ENCODE data around the gene CHIT1.
A peak's percentile ranks its signal among the peaks of the same experiment; 100 is the strongest.

Gene CHIT1

GRCh38 chr1:203217139-203217655, 12.3 kb downstream of the CHIT1 start:
- no peaks in the 10 kb centered on the region for H3K9me3 Mint-ChIP-seq
- H3K27ac Mint-ChIP-seq, result no peak overlapping the region
- H3K4me1 Mint-ChIP-seq (ENCODE audit: low read depth), result peaks cover 35% of the 10 kb centered on the region
- peaks cover 40% of the 10 kb centered on the region for H3K27me3 Mint-ChIP-seq
- no peaks in the 10 kb centered on the region for H3K36me3 Mint-ChIP-seq (ENCODE audit: low read depth)
- intact Hi-C loops (cut with micrococcal nuclease), result loop anchor here (2.0 kb wide), 1 partner anchor 186 kb away; no protein-coding TSS in a partner anchor
- no peak overlapping the region for H3K4me3 Mint-ChIP-seq

DNA sequence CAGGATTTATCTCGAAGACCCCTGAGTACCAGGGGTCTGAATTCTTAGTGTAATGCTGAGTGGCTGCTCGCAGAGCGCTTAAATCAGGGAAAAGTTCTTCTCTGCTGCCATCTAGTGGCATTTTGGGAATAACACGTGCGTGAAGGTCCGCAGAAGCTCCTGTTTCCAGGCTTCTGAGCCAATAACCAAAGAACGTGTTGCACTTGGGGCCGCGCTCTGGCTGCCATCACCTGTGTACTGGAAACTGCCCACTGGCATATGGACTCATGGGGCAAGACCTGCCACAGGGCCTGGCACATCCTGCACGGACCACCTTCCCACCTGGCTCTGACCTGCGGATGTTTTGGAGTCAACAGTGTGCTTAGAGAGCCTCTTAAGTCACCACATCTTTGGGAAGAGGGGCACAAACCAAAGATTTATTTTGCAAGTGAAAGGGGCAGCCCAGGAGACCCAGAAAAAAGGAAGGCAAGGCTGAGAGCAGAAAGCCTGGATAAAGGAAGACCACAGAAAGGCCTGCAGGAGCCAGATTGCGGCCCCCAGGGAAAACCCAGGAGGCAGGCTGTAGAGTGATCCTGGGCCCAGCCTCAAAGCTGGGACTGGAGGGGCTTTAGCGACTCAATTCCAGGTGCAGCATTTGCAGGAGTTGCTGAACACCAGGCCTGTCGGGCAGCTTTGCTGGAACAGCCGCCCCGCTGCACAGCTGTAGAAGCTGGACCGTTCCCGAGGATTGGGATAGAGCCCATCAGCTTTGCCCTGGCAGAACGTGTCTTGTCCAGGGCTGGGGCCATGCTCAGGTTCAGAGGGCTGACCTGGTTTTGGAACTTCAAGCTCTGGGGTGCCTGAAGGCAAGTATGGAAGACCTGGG, 13.0 kb downstream of the CHIT1 start:
- intact Hi-C loops (cut with micrococcal nuclease), result loop anchor here (1.0 to 2.0 kb wide), 3 partner anchors 98 to 186 kb away; no protein-coding TSS in a partner anchor
- no peak overlapping the region for H3K27ac Mint-ChIP-seq

DNA sequence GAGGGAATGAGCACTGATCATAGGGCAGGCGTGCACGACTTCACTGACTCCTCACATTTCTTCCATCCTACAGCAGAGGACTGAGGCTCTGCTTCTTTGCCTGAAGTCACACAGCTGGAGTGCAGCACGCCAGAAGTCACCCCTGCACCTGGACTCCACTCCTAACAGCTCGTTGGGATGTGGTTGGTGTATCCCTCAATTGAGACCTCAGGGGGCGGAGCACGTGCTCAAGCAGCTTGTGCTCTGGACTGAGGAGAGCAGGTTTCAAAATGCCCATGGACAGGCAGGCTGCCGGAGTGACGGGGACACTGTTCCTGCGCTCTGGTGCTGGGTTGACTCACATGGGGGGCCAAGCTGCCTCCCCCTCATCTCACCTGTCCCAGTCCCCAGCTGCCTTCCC, 13.9 kb downstream of the CHIT1 start:
- peaks cover 35% of the 10 kb centered on the region for H3K4me1 Mint-ChIP-seq (ENCODE audit: low read depth)
- no peak overlapping the region for H3K4me3 Mint-ChIP-seq
- intact Hi-C loops (cut with micrococcal nuclease), result loop anchor here (2.0 kb wide), 1 partner anchor 43 kb away; no protein-coding TSS in a partner anchor

More for the DNA sequence above, 13.0 kb downstream of the CHIT1 start:
- Mint-ChIP-seq H3K4me3 (no peak overlapping the region), H3K27me3 (peaks cover 40% of the 10 kb centered on the region), H3K9me3 (no peaks in the 10 kb centered on the region), H3K36me3 (ENCODE audit: low read depth) (no peaks in the 10 kb centered on the region), H3K4me1 (ENCODE audit: low read depth) (peaks cover 35% of the 10 kb centered on the region)

DNA sequence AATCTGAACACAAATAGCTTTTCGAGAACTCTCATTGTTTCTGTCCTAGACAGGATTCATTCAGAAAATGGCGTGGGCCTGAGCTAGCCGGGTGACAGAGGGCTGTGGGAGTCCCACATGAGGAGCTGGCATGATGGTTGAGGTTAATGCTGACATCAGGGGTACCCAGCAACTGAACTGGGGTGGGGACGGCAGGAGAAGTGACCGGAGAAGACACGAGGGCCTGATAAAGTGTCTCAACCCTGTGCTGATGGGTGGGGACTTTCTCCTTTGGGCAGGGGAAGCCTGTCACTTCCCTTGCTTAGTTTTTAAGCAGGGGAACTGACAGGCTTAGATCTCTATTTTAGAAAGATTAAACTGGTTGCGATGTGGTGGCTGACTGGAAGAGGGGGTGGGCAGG, 14.6 kb downstream of the CHIT1 start:
- peaks cover 39% of the 10 kb centered on the region for H3K27me3 Mint-ChIP-seq
- intact Hi-C loops (cut with micrococcal nuclease), result loop anchor here (2.0 kb wide), 1 partner anchor 42 kb away; no protein-coding TSS in a partner anchor
- no peaks in the 10 kb centered on the region for H3K36me3 Mint-ChIP-seq (ENCODE audit: low read depth)
- H3K9me3 Mint-ChIP-seq, result no peaks in the 10 kb centered on the region
- H3K4me1 Mint-ChIP-seq (ENCODE audit: low read depth), result peaks cover 35% of the 10 kb centered on the region
- peak overlapping the region; percentile 51 for H3K27ac Mint-ChIP-seq
- H3K4me3 Mint-ChIP-seq, result no peak overlapping the region

More for the DNA sequence above, 13.9 kb downstream of the CHIT1 start:
- H3K9me3 Mint-ChIP-seq, result no peaks in the 10 kb centered on the region
- H3K36me3 Mint-ChIP-seq (ENCODE audit: low read depth), result no peaks in the 10 kb centered on the region
- peaks cover 40% of the 10 kb centered on the region for H3K27me3 Mint-ChIP-seq
- H3K27ac Mint-ChIP-seq, result no peak overlapping the region

- Mint-ChIP-seq H3K9me3 (no peaks in the 10 kb centered on the region), H3K27ac (no peak overlapping the region), H3K36me3 (ENCODE audit: low read depth) (no peaks in the 10 kb centered on the region), H3K27me3 (peaks cover 28% of the 10 kb centered on the region), H3K4me3 (no peak overlapping the region), H3K4me1 (ENCODE audit: low read depth) (peaks cover 35% of the 10 kb centered on the region)
- intact Hi-C loops (cut with micrococcal nuclease), result no loop called here
Measured at GRCh38 chr1:203213126-203213525, 16.3 kb downstream of the CHIT1 start.

DNA sequence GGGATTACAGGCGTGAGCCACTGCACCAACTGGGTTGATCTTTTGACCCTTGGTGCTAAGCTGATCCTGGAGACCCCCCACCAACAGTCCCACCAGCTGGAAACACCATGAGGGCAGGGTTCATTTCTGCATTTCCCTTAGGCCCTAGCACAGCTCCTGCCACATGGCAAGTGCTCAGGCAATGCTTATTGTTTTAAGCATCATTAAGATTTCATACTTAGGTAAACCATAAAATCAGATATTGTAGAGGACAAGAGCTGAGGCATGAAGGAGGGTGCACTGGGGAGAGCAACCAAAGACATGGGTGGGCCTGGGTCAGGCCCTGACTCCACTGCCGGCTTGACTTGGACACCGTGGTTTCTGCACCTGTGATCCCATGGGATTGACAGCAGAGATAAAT, 17.7 kb downstream of the CHIT1 start:
- Mint-ChIP-seq H3K27ac (no peak overlapping the region), H3K4me3 (no peak overlapping the region), H3K36me3 (ENCODE audit: low read depth) (no peaks in the 10 kb centered on the region), H3K27me3 (peaks cover 18% of the 10 kb centered on the region), H3K4me1 (ENCODE audit: low read depth) (peaks cover 24% of the 10 kb centered on the region), H3K9me3 (no peaks in the 10 kb centered on the region)
- intact Hi-C loops (cut with micrococcal nuclease), result no loop called here

DNA sequence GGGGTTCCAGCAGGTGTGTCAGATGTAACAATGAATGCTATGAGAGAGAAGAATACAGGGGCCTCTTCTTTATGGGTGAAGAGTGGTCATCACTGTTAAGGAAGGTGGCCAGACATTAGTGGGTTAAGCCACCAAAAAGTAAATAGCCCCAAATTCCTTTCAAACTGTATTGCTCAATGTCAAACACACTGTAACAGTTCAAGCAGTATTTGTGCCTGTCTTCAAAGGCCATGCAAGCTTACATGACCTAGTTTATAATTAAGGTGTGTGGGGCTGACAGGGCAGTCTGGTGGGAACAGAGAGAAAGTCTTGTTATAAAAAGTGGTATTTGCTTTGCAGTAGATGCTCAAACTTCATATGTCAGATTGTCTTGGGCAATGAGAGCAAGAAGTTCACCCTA, 18.5 kb downstream of the CHIT1 start:
- H3K9me3 Mint-ChIP-seq, result no peaks in the 10 kb centered on the region
- H3K36me3 Mint-ChIP-seq (ENCODE audit: low read depth), result no peaks in the 10 kb centered on the region
- H3K4me1 Mint-ChIP-seq (ENCODE audit: low read depth), result peaks cover 16% of the 10 kb centered on the region
- intact Hi-C loops (cut with micrococcal nuclease), result no loop called here
- no peak overlapping the region for H3K27ac Mint-ChIP-seq
- H3K4me3 Mint-ChIP-seq, result no peak overlapping the region
- peaks cover 13% of the 10 kb centered on the region for H3K27me3 Mint-ChIP-seq

DNA sequence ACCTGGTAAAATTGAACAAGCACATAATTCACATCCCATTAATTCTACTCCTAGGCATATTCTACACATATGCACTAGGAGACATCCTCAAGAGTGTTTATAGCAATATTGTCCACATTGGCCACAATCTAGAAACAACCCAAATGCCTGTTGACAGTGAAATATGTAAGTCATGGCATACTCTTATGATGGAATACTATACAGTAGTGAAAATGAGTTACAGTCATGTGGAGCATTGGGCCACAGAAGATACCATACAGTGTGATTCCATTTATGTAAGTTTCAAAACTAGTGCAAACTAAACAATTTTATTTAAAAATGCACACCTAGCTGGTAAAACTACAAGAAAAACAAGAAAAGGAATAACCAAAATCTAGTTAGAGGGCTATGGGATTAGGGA, 19.1 kb downstream of the CHIT1 start:
- Mint-ChIP-seq H3K27me3 (peaks cover 13% of the 10 kb centered on the region), H3K4me3 (no peak overlapping the region), H3K36me3 (ENCODE audit: low read depth) (no peaks in the 10 kb centered on the region), H3K9me3 (no peaks in the 10 kb centered on the region), H3K27ac (no peak overlapping the region), H3K4me1 (ENCODE audit: low read depth) (peaks cover 9% of the 10 kb centered on the region)
- intact Hi-C loops (cut with micrococcal nuclease), result no loop called here

GRCh38 chr1:203208181-203208580, 21.3 kb downstream of the CHIT1 start:
- Mint-ChIP-seq H3K4me1 (ENCODE audit: low read depth) (peaks cover 6% of the 10 kb centered on the region), H3K4me3 (no peak overlapping the region), H3K9me3 (no peaks in the 10 kb centered on the region), H3K27ac (no peak overlapping the region), H3K27me3 (peaks cover 4% of the 10 kb centered on the region), H3K36me3 (ENCODE audit: low read depth) (no peaks in the 10 kb centered on the region)
- intact Hi-C loops (cut with micrococcal nuclease), result no loop called here

GRCh38 chr1:203207751-203208150, 21.7 kb downstream of the CHIT1 start:
- no peaks in the 10 kb centered on the region for H3K9me3 Mint-ChIP-seq
- no peak overlapping the region for H3K4me3 Mint-ChIP-seq
- H3K27me3 Mint-ChIP-seq, result peaks cover 2% of the 10 kb centered on the region
- intact Hi-C loops (cut with micrococcal nuclease), result no loop called here
- peaks cover 11% of the 10 kb centered on the region for H3K4me1 Mint-ChIP-seq (ENCODE audit: low read depth)
- no peaks in the 10 kb centered on the region for H3K36me3 Mint-ChIP-seq (ENCODE audit: low read depth)
- no peak overlapping the region for H3K27ac Mint-ChIP-seq

- Mint-ChIP-seq H3K4me3 (no peak overlapping the region), H3K9me3 (no peaks in the 10 kb centered on the region), H3K4me1 (ENCODE audit: low read depth) (peaks cover 26% of the 10 kb centered on the region), H3K27me3 (peaks cover 5% of the 10 kb centered on the region), H3K27ac (no peak overlapping the region), H3K36me3 (ENCODE audit: low read depth) (no peaks in the 10 kb centered on the region)
- intact Hi-C loops (cut with micrococcal nuclease), result no loop called here
Measured at GRCh38 chr1:203206129-203206687, 23.3 kb downstream of the CHIT1 start.

DNA sequence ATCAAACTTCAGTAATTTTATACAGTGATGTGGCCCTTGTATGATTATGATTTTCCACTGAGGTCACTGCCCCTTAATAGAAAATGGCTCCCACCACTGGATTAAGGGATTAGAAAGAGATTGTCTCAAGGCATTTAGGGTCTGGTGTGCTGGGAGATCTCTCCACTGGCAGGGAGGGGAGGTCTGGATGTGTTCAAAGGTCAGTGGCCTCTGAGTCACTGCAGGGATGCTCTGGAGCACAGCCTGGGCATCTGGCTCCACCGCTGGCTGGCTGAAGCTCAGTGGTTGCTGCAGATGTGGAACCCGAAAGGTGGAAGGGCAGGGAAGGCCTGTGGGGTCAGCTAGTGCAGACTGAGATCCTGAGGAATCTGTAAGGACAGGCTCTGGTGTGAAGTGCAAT, 24.7 kb downstream of the CHIT1 start:
- H3K9me3 Mint-ChIP-seq, result no peaks in the 10 kb centered on the region
- intact Hi-C loops (cut with micrococcal nuclease), result no loop called here
- no peaks in the 10 kb centered on the region for H3K36me3 Mint-ChIP-seq (ENCODE audit: low read depth)
- peaks cover 16% of the 10 kb centered on the region for H3K27me3 Mint-ChIP-seq
- H3K27ac Mint-ChIP-seq, result no peak overlapping the region
- H3K4me1 Mint-ChIP-seq (ENCODE audit: low read depth), result peaks cover 41% of the 10 kb centered on the region
- no peak overlapping the region for H3K4me3 Mint-ChIP-seq

DNA sequence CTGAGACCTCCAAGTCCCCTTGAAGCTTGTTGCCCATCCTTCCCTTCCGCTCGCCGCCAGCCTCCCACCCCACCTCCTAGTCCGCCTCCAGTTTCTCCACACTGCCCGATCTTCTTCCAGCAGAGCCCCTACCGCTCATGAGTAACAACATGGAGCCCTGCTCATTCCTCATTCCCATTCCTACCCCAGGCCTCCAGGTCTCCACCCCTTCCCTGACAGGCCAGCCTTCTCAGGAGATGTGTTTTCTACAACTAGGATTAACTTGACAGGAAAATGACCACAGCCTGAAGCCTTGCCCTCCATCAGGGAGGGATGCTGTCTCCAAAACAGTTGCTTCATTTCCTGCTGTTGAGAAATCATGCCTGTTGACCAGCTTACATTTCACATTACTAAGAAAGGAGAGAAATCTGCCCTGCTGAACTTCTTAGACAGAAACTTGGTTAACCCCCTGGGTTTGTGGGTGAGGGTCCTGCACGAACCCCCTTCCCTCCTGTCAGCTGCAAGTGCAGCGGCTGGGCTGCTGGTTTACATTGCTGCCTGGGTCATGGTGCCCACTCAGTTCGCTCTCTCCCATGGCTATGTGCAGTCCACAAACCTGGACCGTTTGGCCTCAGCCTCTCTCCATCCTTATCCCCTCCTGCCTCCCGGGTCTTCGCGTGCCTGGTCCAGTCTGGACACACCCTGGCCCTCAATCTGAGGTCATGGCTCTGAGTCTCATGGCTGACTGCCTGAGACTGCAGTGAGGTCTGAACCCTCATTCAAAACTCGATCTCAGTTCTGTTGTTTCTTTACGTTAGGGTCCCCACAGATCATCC, 26.8 kb downstream of the CHIT1 start:
- Mint-ChIP-seq H3K36me3 (ENCODE audit: low read depth) (no peaks in the 10 kb centered on the region), H3K4me3 (no peak overlapping the region), H3K4me1 (ENCODE audit: low read depth) (peaks cover 46% of the 10 kb centered on the region), H3K9me3 (no peaks in the 10 kb centered on the region), H3K27me3 (peaks cover 16% of the 10 kb centered on the region), H3K27ac (no peak overlapping the region)
- intact Hi-C loops (cut with micrococcal nuclease), result no loop called here

Data from dendritic cell treated with granulocyte-macrophage colony-stimulating factor and Interleukin-4, amounts not matched to agents 40 ng/mL and 50 ng/mL, for 4 days (primary cell).